ENCODE data around the gene MYMX. TPM values are rescaled to one million over a fixed set of nuclear protein-coding genes. Genes with fewer than 3 reads are reported as not detected.

MYMX gene
- total RNA-seq, 1 experiment from 2014 or later: not detected

GRCh38 chr6:44258325-44258863, 41.7 kb downstream of the MYMX start:
- H3K4me1 Mint-ChIP-seq (ENCODE audit: low read depth, unreplicated experiment): peaks cover 29% of the 10 kb centered on the region

GRCh38 chr6:44258921-44259320, 42.2 kb downstream of the MYMX start:
- Mint-ChIP-seq H3K36me3 (ENCODE audit: insufficient read depth, unreplicated experiment) (peaks cover 47% of the 10 kb centered on the region), H3K4me1 (ENCODE audit: low read depth, unreplicated experiment) (peaks cover 33% of the 10 kb centered on the region), H3K27ac (ENCODE audit: unreplicated experiment) (peak overlapping the region; percentile 87), H3K27me3 (ENCODE audit: insufficient read depth, unreplicated experiment) (no peaks in the 10 kb centered on the region), H3K4me3 (ENCODE audit: unreplicated experiment) (peak overlapping the region; percentile 78), H3K9me3 (ENCODE audit: unreplicated experiment) (no peaks in the 10 kb centered on the region)
- ChIA-PET POLR2A (no interaction called here), CTCF (no interaction called here)
- Histone ChIP-seq H3K27me3 (replicated peaks; ENCODE audit: control insufficient read depth, insufficient read depth, low read length) (no peaks in the 10 kb centered on the region), H3K36me3 (ENCODE audit: control insufficient read depth, insufficient read depth, low read length) (peaks cover 7% of the 10 kb centered on the region), H3K9me3 (no peaks in the 10 kb centered on the region), H3K4me3 (ENCODE audit: low read depth, low read length) (no peak overlapping the region), H3K4me1 (peaks cover 24% of the 10 kb centered on the region)
- no peak for TF ChIP-seq CTCF (IDR thresholded peaks at IDR 0.05; ENCODE audit: insufficient read depth in 1 of 2, low read depth in 1 of 2, low read length in 1 of 2, severe bottlenecking in 1 of 2, unreplicated experiment in 1 of 2)
- intact Hi-C loops (cut with micrococcal nuclease; ENCODE audit: unreplicated experiment): no loop called here
- BruUV-seq (replicated peaks): no TSS peak
- DNase-seq: no peak

More at GRCh38 chr6:44258325-44258863, 41.7 kb downstream of the MYMX start:
- H3K9me3 ChIP-seq: no peaks in the 10 kb centered on the region
- Mint-ChIP-seq H3K4me3 (ENCODE audit: unreplicated experiment) (peak overlapping the region; percentile 78), H3K36me3 (ENCODE audit: insufficient read depth, unreplicated experiment) (peaks cover 52% of the 10 kb centered on the region), H3K27me3 (ENCODE audit: insufficient read depth, unreplicated experiment) (no peaks in the 10 kb centered on the region), H3K27ac (ENCODE audit: unreplicated experiment) (peak overlapping the region; percentile 87), H3K9me3 (ENCODE audit: unreplicated experiment) (no peaks in the 10 kb centered on the region)
- no peak overlapping the region for H3K4me3 ChIP-seq (ENCODE audit: low read depth, low read length)
- peaks cover 19% of the 10 kb centered on the region for H3K4me1 ChIP-seq
- BruUV-seq (replicated peaks): no TSS peak
- ChIA-PET POLR2A (no interaction called here), CTCF (no interaction called here)
- intact Hi-C loops (cut with micrococcal nuclease; ENCODE audit: unreplicated experiment): no loop called here
- H3K27me3 ChIP-seq (replicated peaks; ENCODE audit: control insufficient read depth, insufficient read depth, low read length): no peaks in the 10 kb centered on the region
- TF ChIP-seq CTCF (IDR thresholded peaks at IDR 0.05; ENCODE audit: insufficient read depth in 1 of 2, low read depth in 1 of 2, low read length in 1 of 2, severe bottlenecking in 1 of 2, unreplicated experiment in 1 of 2): no peak
- no peak for DNase-seq
- peaks cover 7% of the 10 kb centered on the region for H3K36me3 ChIP-seq (ENCODE audit: control insufficient read depth, insufficient read depth, low read length)

- H3K9me3 Mint-ChIP-seq (ENCODE audit: unreplicated experiment): no peaks in the 10 kb centered on the region
- no peaks in the 10 kb centered on the region for H3K27me3 ChIP-seq (replicated peaks; ENCODE audit: control insufficient read depth, insufficient read depth, low read length)
- no peak overlapping the region for H3K27ac Mint-ChIP-seq (ENCODE audit: unreplicated experiment)
- BruUV-seq (replicated peaks): no TSS peak
- no peaks in the 10 kb centered on the region for H3K27me3 Mint-ChIP-seq (ENCODE audit: insufficient read depth, unreplicated experiment)
- H3K4me3 ChIP-seq (ENCODE audit: low read depth, low read length): no peak overlapping the region
- H3K4me3 Mint-ChIP-seq (ENCODE audit: unreplicated experiment): no peak overlapping the region
- H3K36me3 Mint-ChIP-seq (ENCODE audit: insufficient read depth, unreplicated experiment): peaks cover 41% of the 10 kb centered on the region
- peaks cover 28% of the 10 kb centered on the region for H3K4me1 ChIP-seq
- no peaks in the 10 kb centered on the region for H3K9me3 ChIP-seq
- TF ChIP-seq CTCF (IDR thresholded peaks at IDR 0.05; ENCODE audit: insufficient read depth in 1 of 2, low read depth in 1 of 2, low read length in 1 of 2, severe bottlenecking in 1 of 2, unreplicated experiment in 1 of 2): no peak
- CTCF ChIA-PET: no interaction called here
- H3K4me1 Mint-ChIP-seq (ENCODE audit: low read depth, unreplicated experiment): peaks cover 35% of the 10 kb centered on the region
- no peak for DNase-seq
- POLR2A ChIA-PET: no interaction called here
- H3K36me3 ChIP-seq (ENCODE audit: control insufficient read depth, insufficient read depth, low read length): peaks cover 1% of the 10 kb centered on the region; the same call in 1 of the 2 replicates
- intact Hi-C loops (cut with micrococcal nuclease; ENCODE audit: unreplicated experiment): no loop called here
These were observed 43.3 kb downstream of the MYMX start for GRCh38 chr6:44260011-44260410.
